ENCODE results near the gene GRAPL. TPM values are rescaled to one million over a fixed set of nuclear protein-coding genes. Genes with fewer than 3 reads are reported as not detected.
A peak's percentile ranks its signal among the peaks of the same experiment; 100 is the strongest.
"Not testable (repeated sequence)": the region's sequence is repeated elsewhere in the genome, so short reads cannot be mapped to it uniquely, and the experiment has no call there.

GRAPL gene
- total and polyA plus RNA-seq, 2 donors (not counting 1 experiment from before 2014, with no cell fraction given) = 84.5 to 181 TPM

DNA sequence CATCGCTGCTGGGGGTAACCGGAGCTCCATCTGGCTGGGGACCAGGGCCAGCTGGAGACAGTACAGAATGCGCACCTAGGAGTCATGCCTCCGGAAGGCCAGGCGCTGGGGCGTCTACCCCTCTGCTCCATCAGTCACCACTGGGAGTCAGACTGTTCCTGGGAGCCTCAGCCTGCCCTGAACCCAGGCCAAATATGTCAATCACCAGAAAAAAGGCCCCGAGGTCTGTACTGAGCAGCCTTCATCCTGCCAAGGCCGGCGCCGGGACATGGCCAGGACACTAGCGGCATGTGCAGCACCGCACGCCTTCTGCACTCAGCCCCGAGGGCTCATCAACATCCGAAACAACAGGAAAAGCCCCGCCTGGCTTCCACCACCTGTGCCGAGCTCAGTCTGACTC lies 8.7 kb downstream of the GRAPL start:
- H3K27ac Mint-ChIP-seq; H4K20me1 ChIP-seq (ENCODE audit: control insufficient read depth, insufficient read depth, low read length, poor library complexity, severe bottlenecking); H3K27ac ChIP-seq (ENCODE audit: low read length in 2 of 2); H3K4me1 Mint-ChIP-seq; H3K4me1 ChIP-seq (ENCODE audit: control insufficient read depth in 2 of 2, insufficient read depth in 2 of 2, low read length in 2 of 2); H3K9me3 ChIP-seq (ENCODE audit: control extremely low read depth in 1 of 3, control insufficient read depth in 2 of 3, insufficient read depth in 1 of 3, low read length in 2 of 3); H3K4me3 ChIP-seq (ENCODE audit: control extremely low read depth in 1 of 5, extremely low read depth in 1 of 5, insufficient read depth in 1 of 5, low read depth in 2 of 5, low read length in 4 of 5); H3K36me3 ChIP-seq (replicated peaks in 1 of 2; ENCODE audit: control extremely low read depth in 1 of 2, control insufficient read depth in 1 of 2, extremely low read depth in 1 of 2, insufficient read depth in 2 of 2, low read length in 1 of 2); intact Hi-C loops (cut with micrococcal nuclease); H3K27me3 Mint-ChIP-seq; H3K4me3 Mint-ChIP-seq; POLR2A ChIA-PET; CTCF ChIA-PET; H3K4me2 ChIP-seq (replicated peaks; ENCODE audit: low read depth, low read length, poor library complexity, severe bottlenecking); H3K9me3 Mint-ChIP-seq (ENCODE audit: insufficient read depth); H3K79me2 ChIP-seq (ENCODE audit: control insufficient read depth, insufficient read depth, low read length); H3K27me3 ChIP-seq (replicated peaks in 1 of 4; ENCODE audit: control extremely low read depth in 1 of 4, control insufficient read depth in 3 of 4, insufficient read depth in 4 of 4, low read length in 3 of 4); DNase-seq; H3K9ac ChIP-seq (ENCODE audit: low read length); H2AFZ ChIP-seq (ENCODE audit: insufficient read depth, low read depth, low read length, poor library complexity, severe bottlenecking): not testable (repeated sequence)
- peak; percentile 8 for ATAC-seq (ENCODE audit: low read depth)
- WGBS (ENCODE audit: insufficient coverage) = no CpG with 5 or more reads among the region's 17 CpGs

DNA sequence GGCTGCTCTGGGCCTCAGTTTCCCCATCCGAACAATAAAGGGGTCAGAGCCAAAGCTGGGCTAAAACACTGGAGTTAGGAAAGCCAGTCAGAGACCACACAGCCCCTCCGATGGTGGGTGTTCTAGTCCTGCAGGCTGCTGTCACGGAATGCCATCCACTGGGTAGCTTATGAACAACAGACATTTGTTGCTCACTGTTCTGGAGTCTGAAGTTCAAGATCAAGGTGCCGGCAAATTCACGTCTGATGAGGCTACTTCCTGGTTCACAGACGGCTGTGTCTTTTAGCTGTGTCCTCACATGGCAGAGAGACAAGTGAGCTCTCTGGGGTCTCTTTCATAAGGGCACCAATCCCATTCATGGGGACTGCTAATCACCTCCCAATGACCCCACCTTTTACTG lies 9.2 kb downstream of the GRAPL start:
- H3K27ac Mint-ChIP-seq; CTCF ChIA-PET; H4K20me1 ChIP-seq (ENCODE audit: control insufficient read depth, insufficient read depth, low read length, poor library complexity, severe bottlenecking); H3K4me3 ChIP-seq (ENCODE audit: control extremely low read depth in 1 of 5, extremely low read depth in 1 of 5, insufficient read depth in 1 of 5, low read depth in 2 of 5, low read length in 4 of 5); H3K9me3 ChIP-seq (ENCODE audit: control extremely low read depth in 1 of 3, control insufficient read depth in 2 of 3, insufficient read depth in 1 of 3, low read length in 2 of 3); H3K9ac ChIP-seq (ENCODE audit: low read length); H3K27me3 Mint-ChIP-seq; H3K4me3 Mint-ChIP-seq; H3K36me3 ChIP-seq (replicated peaks in 1 of 2; ENCODE audit: control extremely low read depth in 1 of 2, control insufficient read depth in 1 of 2, extremely low read depth in 1 of 2, insufficient read depth in 2 of 2, low read length in 1 of 2); H3K9me3 Mint-ChIP-seq (ENCODE audit: insufficient read depth); H2AFZ ChIP-seq (ENCODE audit: insufficient read depth, low read depth, low read length, poor library complexity, severe bottlenecking); H3K27ac ChIP-seq (ENCODE audit: low read length in 2 of 2); intact Hi-C loops (cut with micrococcal nuclease); H3K27me3 ChIP-seq (replicated peaks in 1 of 4; ENCODE audit: control extremely low read depth in 1 of 4, control insufficient read depth in 3 of 4, insufficient read depth in 4 of 4, low read length in 3 of 4); POLR2A ChIA-PET; ATAC-seq (ENCODE audit: low read depth); H3K4me1 ChIP-seq (ENCODE audit: control insufficient read depth in 2 of 2, insufficient read depth in 2 of 2, low read length in 2 of 2); H3K4me2 ChIP-seq (replicated peaks; ENCODE audit: low read depth, low read length, poor library complexity, severe bottlenecking); H3K4me1 Mint-ChIP-seq; DNase-seq; H3K79me2 ChIP-seq (ENCODE audit: control insufficient read depth, insufficient read depth, low read length): not testable (repeated sequence)
- no CpG with 5 or more reads among the region's 6 CpGs for WGBS (ENCODE audit: insufficient coverage)

- CTCF ChIA-PET; H3K27ac Mint-ChIP-seq; POLR2A ChIA-PET; H3K9ac ChIP-seq (ENCODE audit: low read length); H3K79me2 ChIP-seq (ENCODE audit: control insufficient read depth, insufficient read depth, low read length); H3K4me1 ChIP-seq (ENCODE audit: control insufficient read depth in 2 of 2, insufficient read depth in 2 of 2, low read length in 2 of 2); H3K9me3 Mint-ChIP-seq (ENCODE audit: insufficient read depth); H3K4me3 Mint-ChIP-seq; H4K20me1 ChIP-seq (ENCODE audit: control insufficient read depth, insufficient read depth, low read length, poor library complexity, severe bottlenecking); H3K4me3 ChIP-seq (ENCODE audit: control extremely low read depth in 1 of 5, extremely low read depth in 1 of 5, insufficient read depth in 1 of 5, low read depth in 2 of 5, low read length in 4 of 5); intact Hi-C loops (cut with micrococcal nuclease); H3K4me1 Mint-ChIP-seq; H3K36me3 ChIP-seq (replicated peaks in 1 of 2; ENCODE audit: control extremely low read depth in 1 of 2, control insufficient read depth in 1 of 2, extremely low read depth in 1 of 2, insufficient read depth in 2 of 2, low read length in 1 of 2); H3K4me2 ChIP-seq (replicated peaks; ENCODE audit: low read depth, low read length, poor library complexity, severe bottlenecking); H3K27ac ChIP-seq (ENCODE audit: low read length in 2 of 2); H3K27me3 Mint-ChIP-seq; H3K9me3 ChIP-seq (ENCODE audit: control extremely low read depth in 1 of 3, control insufficient read depth in 2 of 3, insufficient read depth in 1 of 3, low read length in 2 of 3); DNase-seq; H3K27me3 ChIP-seq (replicated peaks in 1 of 4; ENCODE audit: control extremely low read depth in 1 of 4, control insufficient read depth in 3 of 4, insufficient read depth in 4 of 4, low read length in 3 of 4); H2AFZ ChIP-seq (ENCODE audit: insufficient read depth, low read depth, low read length, poor library complexity, severe bottlenecking): not testable (repeated sequence)
- WGBS (ENCODE audit: insufficient coverage) = no CpG with 5 or more reads among the region's 6 CpGs
- peak; percentile 28 for ATAC-seq (ENCODE audit: low read depth)
Observed at GRCh38 chr17:19137959-19138358, 10.6 kb downstream of the GRAPL start.

GRCh38 chr17:19141366-19142155 lies 14.2 kb downstream of the GRAPL start:
- H3K27ac ChIP-seq (ENCODE audit: low read length in 2 of 2); H4K20me1 ChIP-seq (ENCODE audit: control insufficient read depth, insufficient read depth, low read length, poor library complexity, severe bottlenecking); H3K27me3 Mint-ChIP-seq; H3K27me3 ChIP-seq (replicated peaks in 1 of 4; ENCODE audit: control extremely low read depth in 1 of 4, control insufficient read depth in 3 of 4, insufficient read depth in 4 of 4, low read length in 3 of 4); H3K9me3 ChIP-seq (ENCODE audit: control extremely low read depth in 1 of 3, control insufficient read depth in 2 of 3, insufficient read depth in 1 of 3, low read length in 2 of 3); POLR2A ChIA-PET; H3K9me3 Mint-ChIP-seq (ENCODE audit: insufficient read depth); H3K9ac ChIP-seq (ENCODE audit: low read length); H3K4me1 ChIP-seq (ENCODE audit: control insufficient read depth in 2 of 2, insufficient read depth in 2 of 2, low read length in 2 of 2); H3K79me2 ChIP-seq (ENCODE audit: control insufficient read depth, insufficient read depth, low read length); H2AFZ ChIP-seq (ENCODE audit: insufficient read depth, low read depth, low read length, poor library complexity, severe bottlenecking); intact Hi-C loops (cut with micrococcal nuclease); H3K27ac Mint-ChIP-seq; H3K4me3 Mint-ChIP-seq; DNase-seq; CTCF ChIA-PET; H3K4me2 ChIP-seq (replicated peaks; ENCODE audit: low read depth, low read length, poor library complexity, severe bottlenecking); H3K36me3 ChIP-seq (replicated peaks in 1 of 2; ENCODE audit: control extremely low read depth in 1 of 2, control insufficient read depth in 1 of 2, extremely low read depth in 1 of 2, insufficient read depth in 2 of 2, low read length in 1 of 2); H3K4me1 Mint-ChIP-seq; H3K4me3 ChIP-seq (ENCODE audit: control extremely low read depth in 1 of 5, extremely low read depth in 1 of 5, insufficient read depth in 1 of 5, low read depth in 2 of 5, low read length in 4 of 5): not testable (repeated sequence)
- WGBS (ENCODE audit: insufficient coverage) = no CpG with 5 or more reads among the region's 30 CpGs
- peak; percentile 87 for ATAC-seq (ENCODE audit: low read depth)
